Prostate gland (tissue), 2 donors: ENCODE data around the gene EDC4. TPM values are rescaled to one million over a fixed set of nuclear protein-coding genes. Genes with fewer than 3 reads are reported as not detected.

Experiments
- DNase-seq: peaks from one replicate; pipeline ENCODE4 v3.0.0-alpha.2; 2019; ENCODE audit warnings: low spot score
- H3K27ac ChIP-seq, 2 donors: fragments of 200-600 bp; sonication (generic); 2 replicates each; pipeline ENCODE4 v1.5.1; 2017 to 2019
- H3K27me3 ChIP-seq: fragments of 200-600 bp; sonication (generic); replicated peaks from 2 replicates; pipeline ENCODE4 v1.5.1; 2019; ENCODE audit not compliant: insufficient read depth
- H3K36me3 ChIP-seq, 2 donors: fragments of 200-600 bp; sonication (generic); 1 replicate in 1 of 2; 2 replicates in 1 of 2; pipeline versions ENCODE4 v1.5.1 to v1.8.1; 2017 to 2019
- H3K4me1 ChIP-seq: fragments of 200-600 bp; sonication (generic); replicated peaks from 2 replicates; pipeline ENCODE4 v1.5.1; 2019
- H3K4me3 ChIP-seq, 2 donors: fragments of 200-600 bp; sonication (generic); 2 replicates each; pipeline ENCODE4 v1.5.1; 2017 to 2019
- H3K9me3 ChIP-seq: fragments of 200-600 bp; sonication (generic); 2 replicates; pipeline ENCODE4 v1.5.1; 2017
- POLR2A ChIP-seq: fragments of 450-650 bp; IDR thresholded peaks from one replicate; pipeline ENCODE4 v1.6.1; 2016; ENCODE audit warnings: antibody characterized with exemption, mild to moderate bottlenecking
- POLR2AphosphoS5 ChIP-seq: sonication (generic); formaldehyde crosslinking; IDR thresholded peaks from one replicate; pipeline ENCODE4 v1.6.1; 2017; ENCODE audit warnings: antibody characterized with exemption
- WGBS: methylation state at CpG from one replicate; pipeline ENCODE4 v1.1.5; 2018; 5-methylcytosine and 5-hydroxymethylcytosine counted together
- intact Hi-C: fragments of 100-400 bp; cut with DNase I; formaldehyde crosslinking; loops from one replicate; pipeline ENCODE4 v1.14.2; 2022
- total RNA-seq, 2 donors: library from RNA; depleted of rRNA; stranded (reverse); fragments of >200 nt; gene quantifications; one replicate each; pipeline ENCODE4 v1.1.0, GENCODE V29; 2016
- TF ChIP-seq, protein P1 (sequence below), 4 experiments: fragments of 200-600 bp in 2 of 4; fragments of 450-650 bp in 2 of 4; sonication (generic) in 2 of 4; IDR thresholded peaks; 1 replicate in 3 of 4; 2 replicates in 1 of 4; pipeline ENCODE4 v1.5.1; 2016 to 2019; ENCODE audit warnings: antibody characterized with exemption in 4 of 4, mild to moderate bottlenecking in 2 of 4, moderate library complexity in 2 of 4

Gene EDC4
- total RNA-seq, 2 donors from 2014 or later: 47.3 to 76.5 TPM

DNA sequence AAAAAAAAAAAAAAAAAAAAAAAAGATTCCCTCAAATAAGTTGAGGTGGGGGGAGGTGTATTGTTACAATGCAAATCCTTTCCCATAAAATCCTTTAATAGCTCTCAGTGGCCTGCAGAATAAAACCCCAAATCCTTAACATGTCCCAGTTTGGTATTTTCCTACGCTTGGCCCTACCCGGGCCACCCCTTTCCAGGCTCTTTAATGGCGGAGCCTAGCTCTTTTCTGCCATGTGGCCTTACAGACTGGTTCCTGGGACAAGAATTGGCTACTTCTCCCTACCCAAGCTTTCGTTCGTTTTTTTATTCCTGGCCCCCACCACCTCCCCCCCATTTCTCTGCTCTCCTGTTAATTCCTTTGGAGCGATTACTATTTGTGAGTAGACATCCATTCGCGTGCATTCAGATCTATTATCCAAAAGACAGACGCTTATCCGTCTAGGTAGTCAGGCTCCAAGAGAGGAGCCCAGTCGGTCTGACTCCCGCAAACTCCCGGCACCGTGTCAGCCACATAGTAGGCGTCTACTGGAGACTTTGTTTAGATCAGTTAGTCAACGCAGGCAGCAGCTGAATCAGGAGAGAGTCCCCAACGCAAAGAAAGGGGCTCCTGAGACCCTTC is 31.5 kb upstream of the EDC4 start:
- intact Hi-C loops: loop anchor here (5.0 kb wide), 1 partner anchor 179 kb away; the partner anchor contains the start of genes ACD and PARD6A

DNA sequence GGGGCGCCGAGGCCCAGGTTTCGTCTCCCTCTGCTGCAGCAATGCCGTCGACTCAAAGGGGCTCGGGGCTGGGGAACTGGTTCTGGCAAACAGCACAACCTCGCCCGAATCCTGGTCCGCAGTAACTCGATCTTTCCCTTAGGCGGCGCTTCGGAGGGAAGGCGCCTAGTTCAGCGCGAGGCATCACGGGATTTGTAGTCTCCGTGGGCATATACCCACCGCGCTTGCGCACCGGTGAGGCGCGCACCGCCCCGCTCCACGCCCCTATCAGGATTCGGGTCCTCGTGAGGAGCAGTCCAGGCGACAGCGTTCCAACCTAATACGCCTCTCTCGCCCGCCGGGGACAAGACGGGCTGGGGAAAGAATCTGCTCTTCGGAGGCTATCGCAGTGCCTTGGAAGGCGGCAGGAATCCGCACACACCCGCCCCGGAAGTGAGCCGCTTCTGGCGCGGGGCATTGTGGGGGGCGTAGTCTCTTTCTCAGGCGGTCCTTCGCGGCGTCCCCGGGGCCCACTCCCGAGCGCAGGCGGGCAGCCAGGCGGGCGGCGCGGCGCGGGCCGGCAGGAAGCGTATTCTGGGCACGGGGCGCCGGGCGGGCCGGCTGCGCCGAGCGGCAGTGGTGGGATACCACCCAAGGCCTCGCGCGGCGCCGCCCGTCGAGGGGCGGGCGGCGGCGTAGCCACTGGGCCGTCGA is 30.9 kb upstream of the EDC4 start, which contains the start of gene THAP11:
TSS of gene THAP11 (plus strand) at position 505 of the 693 bp plus-strand sequence. CDS start 235 bp downstream, outside the sequence.
- no peaks in the 10 kb centered on the region for H3K9me3 ChIP-seq
- H3K36me3 ChIP-seq: no peaks in the 10 kb centered on the region
- intact Hi-C loops: loop anchor here (5.0 kb wide), 1 partner anchor 180 kb away; the partner anchor contains the start of genes ACD and PARD6A
- DNase-seq: peak; percentile 94
- peak within 1 kb of the TSS; percentile 86 to 91 for H3K4me3 ChIP-seq
- H3K4me1 ChIP-seq: peaks cover 15% of the 10 kb centered on the region
- TF ChIP-seq POLR2A (no peak), POLR2AphosphoS5 (peak; percentile 92)
- TF ChIP-seq, protein P1, sequence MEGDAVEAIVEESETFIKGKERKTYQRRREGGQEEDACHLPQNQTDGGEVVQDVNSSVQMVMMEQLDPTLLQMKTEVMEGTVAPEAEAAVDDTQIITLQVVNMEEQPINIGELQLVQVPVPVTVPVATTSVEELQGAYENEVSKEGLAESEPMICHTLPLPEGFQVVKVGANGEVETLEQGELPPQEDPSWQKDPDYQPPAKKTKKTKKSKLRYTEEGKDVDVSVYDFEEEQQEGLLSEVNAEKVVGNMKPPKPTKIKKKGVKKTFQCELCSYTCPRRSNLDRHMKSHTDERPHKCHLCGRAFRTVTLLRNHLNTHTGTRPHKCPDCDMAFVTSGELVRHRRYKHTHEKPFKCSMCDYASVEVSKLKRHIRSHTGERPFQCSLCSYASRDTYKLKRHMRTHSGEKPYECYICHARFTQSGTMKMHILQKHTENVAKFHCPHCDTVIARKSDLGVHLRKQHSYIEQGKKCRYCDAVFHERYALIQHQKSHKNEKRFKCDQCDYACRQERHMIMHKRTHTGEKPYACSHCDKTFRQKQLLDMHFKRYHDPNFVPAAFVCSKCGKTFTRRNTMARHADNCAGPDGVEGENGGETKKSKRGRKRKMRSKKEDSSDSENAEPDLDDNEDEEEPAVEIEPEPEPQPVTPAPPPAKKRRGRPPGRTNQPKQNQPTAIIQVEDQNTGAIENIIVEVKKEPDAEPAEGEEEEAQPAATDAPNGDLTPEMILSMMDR (IDR thresholded peaks at IDR 0.05): peak; percentile 82 to 98 (median 90)
- WGBS: under 1% methylated on average over 68 of the region's 83 CpGs
- no peaks in the 10 kb centered on the region for H3K27me3 ChIP-seq
- H3K27ac ChIP-seq: peak within 1 kb of the TSS; percentile 100

More for the DNA sequence above, 31.5 kb upstream of the EDC4 start:
- Histone ChIP-seq H3K36me3 (no peaks in the 10 kb centered on the region), H3K4me3 (peak overlapping the region; percentile 86 to 91), H3K27me3 (no peaks in the 10 kb centered on the region), H3K4me1 (peaks cover 15% of the 10 kb centered on the region), H3K9me3 (no peaks in the 10 kb centered on the region), H3K27ac (peak overlapping the region; percentile 100)
- 47% methylated on average over 17 of the region's 17 CpGs for WGBS
- DNase-seq: no peak
- no peak for TF ChIP-seq POLR2A
- TF ChIP-seq, protein P1 (IDR thresholded peaks at IDR 0.05): no peak
- no peak for TF ChIP-seq POLR2AphosphoS5

DNA sequence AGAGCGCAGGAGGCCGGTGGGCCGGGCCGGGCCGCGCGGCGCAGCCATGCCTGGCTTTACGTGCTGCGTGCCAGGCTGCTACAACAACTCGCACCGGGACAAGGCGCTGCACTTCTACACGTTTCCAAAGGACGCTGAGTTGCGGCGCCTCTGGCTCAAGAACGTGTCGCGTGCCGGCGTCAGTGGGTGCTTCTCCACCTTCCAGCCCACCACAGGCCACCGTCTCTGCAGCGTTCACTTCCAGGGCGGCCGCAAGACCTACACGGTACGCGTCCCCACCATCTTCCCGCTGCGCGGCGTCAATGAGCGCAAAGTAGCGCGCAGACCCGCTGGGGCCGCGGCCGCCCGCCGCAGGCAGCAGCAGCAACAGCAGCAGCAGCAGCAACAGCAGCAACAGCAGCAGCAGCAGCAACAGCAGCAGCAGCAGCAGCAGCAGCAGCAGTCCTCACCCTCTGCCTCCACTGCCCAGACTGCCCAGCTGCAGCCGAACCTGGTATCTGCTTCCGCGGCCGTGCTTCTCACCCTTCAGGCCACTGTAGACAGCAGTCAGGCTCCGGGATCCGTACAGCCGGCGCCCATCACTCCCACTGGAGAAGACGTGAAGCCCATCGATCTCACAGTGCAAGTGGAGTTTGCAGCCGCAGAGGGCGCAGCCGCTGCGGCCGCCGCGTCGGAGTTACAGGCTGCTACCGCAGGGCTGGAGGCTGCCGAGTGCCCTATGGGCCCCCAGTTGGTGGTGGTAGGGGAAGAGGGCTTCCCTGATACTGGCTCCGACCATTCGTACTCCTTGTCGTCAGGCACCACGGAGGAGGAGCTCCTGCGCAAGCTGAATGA is 30.1 kb upstream of the EDC4 start:
- H3K9me3 ChIP-seq: no peaks in the 10 kb centered on the region
- peaks cover 15% of the 10 kb centered on the region for H3K4me1 ChIP-seq
- H3K27me3 ChIP-seq: no peaks in the 10 kb centered on the region
- WGBS: under 1% methylated on average over 39 of the region's 67 CpGs
- H3K36me3 ChIP-seq: no peaks in the 10 kb centered on the region
- intact Hi-C loops: loop anchor here (5.0 kb wide), 1 partner anchor 180 kb away; the partner anchor contains the start of genes ACD and PARD6A
- peak overlapping the region; percentile 86 to 91 for H3K4me3 ChIP-seq
- TF ChIP-seq POLR2AphosphoS5 (peak; percentile 12), POLR2A (no peak)
- TF ChIP-seq, protein P1 (IDR thresholded peaks at IDR 0.05): no peak
- DNase-seq: peak; percentile 26
- H3K27ac ChIP-seq: peak overlapping the region; percentile 100

DNA sequence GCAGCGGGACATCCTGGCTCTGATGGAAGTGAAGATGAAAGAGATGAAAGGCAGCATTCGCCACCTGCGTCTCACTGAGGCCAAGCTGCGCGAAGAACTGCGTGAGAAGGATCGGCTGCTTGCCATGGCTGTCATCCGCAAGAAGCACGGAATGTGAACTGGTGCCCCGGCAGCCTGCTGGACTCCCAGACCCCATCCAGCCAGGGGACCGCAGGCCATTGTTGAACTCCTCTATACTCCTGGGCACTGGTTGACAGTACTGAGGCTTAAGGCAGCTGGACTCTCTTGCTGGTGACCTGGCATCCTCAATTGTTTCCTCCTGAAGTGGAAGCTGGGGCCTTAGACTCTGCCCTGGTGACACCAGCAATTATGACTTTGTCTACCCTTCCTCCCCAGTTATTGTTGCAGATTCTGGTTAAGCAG is 29.5 kb upstream of the EDC4 start:
- H3K27ac ChIP-seq: peak overlapping the region; percentile 100
- H3K4me1 ChIP-seq: peaks cover 15% of the 10 kb centered on the region
- no peaks in the 10 kb centered on the region for H3K9me3 ChIP-seq
- DNase-seq: no peak
- intact Hi-C loops: loop anchor here (5.0 kb wide), 1 partner anchor 181 kb away; the partner anchor contains the start of genes ACD and PARD6A
- WGBS: 5% methylated on average over 11 of the region's 11 CpGs
- no peaks in the 10 kb centered on the region for H3K27me3 ChIP-seq
- peak overlapping the region; percentile 86 to 91 for H3K4me3 ChIP-seq
- TF ChIP-seq POLR2AphosphoS5: no peak
- TF ChIP-seq POLR2A: no peak
- TF ChIP-seq, protein P1 (IDR thresholded peaks at IDR 0.05): no peak
- H3K36me3 ChIP-seq: no peaks in the 10 kb centered on the region
